HCT116 (cell line): ENCODE data around the gene SLC19A1.

Experiments
- ATF3 ChIP-seq: IDR thresholded peaks from 2 replicates; pipeline ENCODE4 v1.6.1; 2012
- CEBPB ChIP-seq: IDR thresholded peaks from 2 replicates; pipeline ENCODE4 v1.6.1; 2012; ENCODE audit warnings: low read depth
- CTCF ChIP-seq, 3 experiments: fragments of 200-600 bp in 1 of 3; sonication (generic) in 1 of 3; IDR thresholded peaks in 2 of 3; conservative IDR thresholded peaks in 1 of 3; 2 replicates each; pipeline ENCODE4 v1.5.1; 2012 to 2017; ENCODE audit warnings: low read depth in 2 of 3, low read length in 2 of 3, antibody characterized with exemption in 1 of 3, borderline replicate concordance in 1 of 3, control low read depth in 1 of 3, mild to moderate bottlenecking in 1 of 3, mixed read lengths in 1 of 3, mixed run types in 1 of 3, moderate library complexity in 1 of 3; ENCODE audit not compliant: insufficient read depth in 1 of 3
- EZH2 ChIP-seq: fragments of 200-600 bp; sonication (generic); IDR thresholded peaks from 2 replicates; pipeline ENCODE4 v1.6.1; 2017; ENCODE audit warnings: antibody characterized with exemption, mixed run types
- EZH2phosphoT487 ChIP-seq: fragments of 200-600 bp; IDR thresholded peaks from 2 replicates; pipeline ENCODE4 v1.6.1; 2018; ENCODE audit warnings: antibody characterized with exemption, borderline replicate concordance
- POLR2A ChIP-seq: IDR thresholded peaks from 2 replicates; pipeline ENCODE4 v1.7.0; 2011; ENCODE audit warnings: borderline replicate concordance; ENCODE audit not compliant: insufficient read depth, insufficient read length; ENCODE audit errors: extremely low read depth
- POLR2AphosphoS5 ChIP-seq: IDR thresholded peaks from 2 replicates; pipeline ENCODE4 v1.6.1; 2011; ENCODE audit warnings: mild to moderate bottlenecking, low read depth, low read length, moderate library complexity
- SRF ChIP-seq: IDR thresholded peaks from 2 replicates; pipeline ENCODE4 v1.6.1; 2012; ENCODE audit warnings: low read depth
- TCF7L2 ChIP-seq: IDR thresholded peaks from 2 replicates; pipeline ENCODE4 v1.7.0; 2011; ENCODE audit warnings: borderline replicate concordance, inconsistent platforms; ENCODE audit not compliant: insufficient read depth, insufficient read length; ENCODE audit errors: extremely low read depth
- ZFX ChIP-seq: fragments of 450-650 bp; IDR thresholded peaks from 2 replicates; pipeline ENCODE4 v1.6.1; 2017
- TF ChIP-seq, protein P1 (sequence below): IDR thresholded peaks from 2 replicates; pipeline ENCODE4 v1.6.1; 2012

DNA sequence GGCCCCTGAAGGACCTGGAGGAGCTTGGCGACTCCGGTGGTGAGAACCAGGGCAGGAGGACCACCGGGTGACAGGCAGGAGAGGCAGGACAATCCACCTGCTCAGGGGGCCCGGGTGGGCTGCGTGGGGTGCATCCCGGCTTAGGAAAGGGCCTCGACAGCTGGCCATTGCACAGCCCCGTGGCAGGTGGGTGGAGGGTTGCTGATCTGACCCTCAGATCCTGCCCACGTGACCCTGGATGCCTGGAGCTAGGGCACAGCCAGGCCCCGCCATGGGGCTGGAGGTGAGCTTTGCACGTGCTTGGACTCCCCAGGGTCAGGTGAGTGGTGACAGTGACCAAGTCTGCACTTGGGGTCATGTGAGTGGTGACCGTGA is 35.5 kb upstream of the SLC19A1 start:
- TF ChIP-seq POLR2A (no peak), ZFX (no peak), CTCF (IDR thresholded peaks at IDR 0.05 in 2 of 3, conservative IDR thresholded peaks at IDR 0.05 in 1 of 3; ENCODE audit: borderline replicate concordance in 1 of 3, insufficient read depth in 1 of 3, low read depth in 2 of 3, low read length in 2 of 3) (no peak), POLR2AphosphoS5 (no peak), SRF (no peak), EZH2 (no peak), CEBPB (no peak), TCF7L2 (no peak), EZH2phosphoT487 (no peak), ATF3 (no peak)
- TF ChIP-seq, protein P1, sequence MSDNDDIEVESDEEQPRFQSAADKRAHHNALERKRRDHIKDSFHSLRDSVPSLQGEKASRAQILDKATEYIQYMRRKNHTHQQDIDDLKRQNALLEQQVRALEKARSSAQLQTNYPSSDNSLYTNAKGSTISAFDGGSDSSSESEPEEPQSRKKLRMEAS = no peak
